ENCODE results near the gene DHRS7.

The DHRS7 gene

DNA sequence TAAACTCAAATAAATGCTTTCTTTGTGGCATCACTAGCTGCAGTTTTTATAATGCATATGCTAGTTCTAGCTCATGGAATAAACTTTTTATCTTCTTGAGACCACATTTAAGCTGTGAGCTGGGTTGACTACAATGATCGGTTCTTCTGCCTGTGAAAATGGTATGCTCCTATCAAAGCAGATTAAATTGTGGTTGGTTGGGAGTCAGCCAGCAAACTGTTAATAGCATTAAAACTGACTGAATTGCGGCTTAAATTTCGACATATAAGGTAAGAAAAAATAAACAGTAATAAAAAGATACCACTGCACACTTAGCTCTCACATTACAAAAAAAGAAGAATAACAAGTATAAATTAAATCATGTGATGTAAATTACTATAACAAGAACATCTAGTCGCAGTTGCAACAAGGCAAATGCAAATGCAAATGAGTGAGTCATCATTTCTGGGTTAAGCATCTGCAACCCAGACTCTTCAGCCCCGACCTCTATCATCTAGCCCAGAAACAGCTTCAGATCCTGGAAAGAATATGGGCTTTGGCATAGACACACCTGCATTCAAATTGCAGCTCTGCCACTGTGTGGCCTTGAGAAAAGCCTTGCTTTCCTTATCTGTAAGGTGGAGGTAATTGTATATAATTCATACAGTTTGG is 19.8 kb upstream of the DHRS7 start:
- DNase-seq, result no peak

GRCh38 chr14:60184146-60184904 is 19.1 kb upstream of the DHRS7 start:
- DNase-seq, result no peak

GRCh38 chr14:60183741-60184140 is 18.5 kb upstream of the DHRS7 start:
- no peak for DNase-seq

DNA sequence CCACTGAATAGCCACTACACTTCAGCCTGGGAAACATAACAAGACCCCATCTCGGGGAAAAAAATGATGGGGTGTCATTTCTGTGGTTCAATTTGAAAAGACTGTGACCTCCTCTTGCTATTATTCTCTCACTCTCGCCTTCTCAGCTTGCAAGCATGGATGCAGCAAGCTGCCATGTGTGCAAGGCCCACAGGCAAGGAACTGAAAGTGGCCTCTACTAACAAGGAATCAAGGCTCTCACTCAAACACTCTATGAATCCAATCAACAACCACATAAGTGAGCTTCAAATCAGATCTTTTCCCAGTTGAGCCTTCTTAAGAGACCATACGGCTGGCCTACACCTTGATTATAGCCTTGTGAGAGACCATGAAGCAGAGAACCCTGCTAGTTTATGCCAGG is 17.9 kb upstream of the DHRS7 start:
- DNase-seq, result no peak

- DNase-seq, result no peak
These were observed 14.3 kb upstream of the DHRS7 start for GRCh38 chr14:60179431-60179869.

DNA sequence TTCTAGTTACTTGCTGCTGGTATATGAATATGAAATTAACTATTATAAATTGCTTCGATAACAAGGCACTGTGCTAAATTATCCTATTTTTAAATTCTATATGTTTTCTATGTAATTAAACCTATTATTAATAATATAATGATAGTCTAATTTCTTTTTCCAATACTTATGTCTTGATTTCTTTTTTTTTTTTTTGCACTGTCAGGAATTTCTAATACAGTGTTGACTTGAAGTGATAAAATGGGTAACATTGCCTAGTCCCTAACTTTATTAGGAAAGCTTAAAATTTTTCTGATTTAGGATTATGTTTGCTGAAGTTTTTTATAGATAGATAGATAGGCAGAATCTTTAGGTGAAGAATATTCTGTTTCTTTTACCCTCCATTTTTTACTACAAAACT is 13.6 kb upstream of the DHRS7 start:
- DNase-seq, result no peak

DNA sequence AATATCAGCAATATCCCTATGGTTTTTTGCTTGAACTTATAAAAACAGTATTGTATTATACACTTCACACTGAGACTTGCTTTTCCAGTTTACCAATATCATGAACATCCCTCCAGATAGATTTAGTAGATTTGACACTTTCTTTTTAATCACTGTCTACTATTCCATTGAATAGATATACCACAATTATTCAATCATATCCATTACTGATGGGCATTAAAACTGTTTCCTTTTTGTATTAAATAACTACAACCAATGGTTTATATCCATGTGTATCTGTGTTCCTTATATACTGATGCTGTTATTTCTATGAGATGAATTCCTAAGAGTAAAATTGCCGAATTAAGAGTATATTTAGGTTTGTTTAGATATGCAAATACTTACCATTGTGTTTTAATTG is 13.0 kb upstream of the DHRS7 start:
- no peak for DNase-seq

GRCh38 chr14:60175255-60175902 is 10.2 kb upstream of the DHRS7 start:
- DNase-seq, result no peak

GRCh38 chr14:60174352-60175254 is 9.4 kb upstream of the DHRS7 start:
- DNase-seq, result no peak

- DNase-seq, result no peak
These were observed 6.5 kb upstream of the DHRS7 start for GRCh38 chr14:60171690-60172089.

- DNase-seq, result no peak
These were observed 5.8 kb upstream of the DHRS7 start for GRCh38 chr14:60170948-60171347.

DNA sequence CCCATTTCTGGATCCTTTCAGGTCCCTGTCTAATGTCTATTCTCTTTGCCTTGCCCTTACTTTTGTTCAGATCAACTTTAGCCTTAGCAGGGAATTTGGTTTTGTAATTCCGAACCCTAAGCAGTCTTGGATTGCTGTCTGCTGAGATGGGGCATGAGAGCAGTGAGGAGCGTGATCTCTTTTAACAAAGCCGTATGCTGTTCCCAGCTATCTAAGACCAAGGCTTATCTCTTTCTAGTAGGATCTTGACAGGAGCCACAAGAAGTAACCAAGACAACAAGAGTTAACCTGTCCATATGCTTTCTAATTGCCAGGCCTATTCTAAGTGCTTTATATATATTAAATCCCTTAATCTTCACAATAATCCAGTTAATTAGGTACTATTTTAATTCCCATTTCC is 4.5 kb upstream of the DHRS7 start:
- DNase-seq, result no peak

DNA sequence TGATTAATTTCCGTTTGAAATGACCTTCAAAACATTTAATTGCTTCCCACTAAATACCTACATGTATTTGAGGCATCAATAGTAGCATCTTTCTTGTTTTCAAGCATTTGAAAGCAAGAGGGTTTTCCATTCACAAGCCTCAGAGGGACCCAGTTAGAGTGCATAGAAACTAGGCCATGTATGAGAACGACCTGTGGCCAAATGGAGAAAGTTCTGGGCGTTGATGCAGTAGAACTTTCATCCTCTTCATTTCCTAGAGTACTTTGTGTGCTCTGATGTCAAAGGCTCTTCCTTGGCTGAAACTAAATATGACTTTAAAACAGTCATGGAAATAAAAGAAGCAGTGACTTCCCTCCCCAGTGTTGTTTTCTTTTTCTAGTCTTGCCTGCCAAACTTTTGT is 944 bp upstream of the DHRS7 start:
- no peak for DNase-seq

DNA sequence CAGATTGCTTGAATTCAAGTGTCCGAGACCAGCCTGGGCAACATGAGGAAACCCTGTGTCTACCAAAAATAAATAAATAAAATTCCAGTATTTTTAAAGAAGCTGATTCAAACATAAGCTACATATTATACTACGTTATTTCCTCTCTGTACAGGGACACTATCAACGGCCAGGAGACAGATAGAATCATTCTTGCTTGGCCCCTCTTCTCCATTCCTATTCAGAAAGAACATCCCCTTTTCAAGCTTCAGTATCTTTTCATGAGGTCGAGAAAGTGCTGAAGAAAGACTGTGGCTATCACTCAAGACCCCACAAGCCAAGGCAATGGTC is 314 bp upstream of the DHRS7 start:
- no peak for DNase-seq

GRCh38 chr14:60164404-60164711 is 840 bp downstream of the DHRS7 start:
- DNase-seq, result no peak

DNA sequence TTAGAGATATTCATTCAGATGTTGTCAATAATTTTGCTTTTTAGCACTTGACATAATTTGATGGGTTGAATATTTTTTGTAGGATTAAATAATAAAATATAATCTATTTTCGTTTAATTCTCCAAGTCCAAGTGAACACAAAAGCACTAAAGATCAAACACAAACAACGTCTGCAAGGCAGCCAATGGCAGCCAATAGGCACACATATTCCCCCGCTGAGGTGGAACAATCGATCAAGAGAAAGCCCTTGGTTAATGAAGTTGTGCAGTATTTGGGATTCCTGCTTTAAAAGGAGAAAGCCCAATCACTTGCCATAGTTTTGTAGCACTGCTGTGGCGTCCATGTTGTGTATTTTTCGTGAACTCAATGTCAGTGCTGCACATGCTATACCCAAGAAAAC is 1.5 kb downstream of the DHRS7 start:
- no peak for DNase-seq

DNA sequence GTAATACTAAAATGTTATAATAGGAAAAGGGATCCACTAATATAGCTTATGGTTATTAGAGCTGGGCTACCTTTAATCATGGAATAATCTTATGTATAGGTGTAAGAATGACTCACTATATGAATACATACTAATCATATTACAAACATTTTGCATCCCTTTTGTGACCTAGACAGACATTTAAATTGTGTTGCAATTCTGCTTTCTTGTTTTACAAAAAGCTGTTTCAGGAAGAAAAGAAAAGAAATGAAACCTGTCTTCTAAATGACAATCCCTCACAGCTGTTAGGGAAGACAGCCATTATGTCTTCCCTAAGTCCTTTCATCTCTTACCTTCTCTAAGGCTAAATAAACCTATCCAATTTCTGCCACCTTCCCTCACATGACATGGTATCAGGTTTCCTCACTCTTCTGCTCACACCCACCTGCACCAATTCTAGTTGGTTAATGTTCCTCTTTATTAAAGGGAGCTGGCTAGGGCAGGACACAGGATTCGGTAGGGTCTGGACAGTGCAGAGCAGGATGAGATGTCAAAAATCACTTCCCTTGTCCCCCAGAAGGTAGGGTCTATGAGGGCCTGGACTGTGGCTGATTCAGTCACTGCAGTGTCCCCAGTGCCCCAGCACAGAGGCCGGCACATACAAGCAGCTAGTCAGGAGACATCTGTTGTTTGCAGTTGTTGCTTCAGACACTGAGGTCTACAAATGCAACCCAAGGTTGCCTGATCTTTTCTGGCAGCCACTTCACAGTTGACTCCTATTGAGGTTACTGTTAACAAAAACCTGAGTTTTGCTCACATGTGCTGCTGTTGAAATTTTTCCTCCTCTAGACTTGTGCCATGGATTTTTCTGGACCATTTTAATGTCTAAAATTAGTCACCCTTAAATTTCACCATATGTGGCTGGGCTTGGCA is 3.7 kb downstream of the DHRS7 start:
- DNase-seq, result no peak

DNA sequence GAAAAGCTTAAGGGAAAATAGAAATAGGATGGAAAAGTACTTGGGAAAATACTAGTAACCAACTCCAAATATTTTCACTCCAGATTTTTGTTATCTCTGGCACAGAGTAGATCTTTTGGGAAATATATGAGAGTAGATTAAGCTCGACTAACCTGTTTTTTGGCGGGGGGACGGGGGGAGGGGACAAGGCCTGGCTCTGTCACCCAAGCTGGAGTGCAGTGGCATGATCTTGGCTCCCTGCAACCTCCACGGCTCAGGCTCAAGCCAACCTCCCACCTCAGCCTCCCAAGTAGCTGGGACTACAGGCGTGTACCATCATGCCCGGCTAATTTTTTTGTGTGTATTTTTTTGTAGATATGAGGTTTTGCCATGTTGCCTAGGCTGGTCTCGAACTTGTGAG is 4.8 kb downstream of the DHRS7 start:
- no peak for DNase-seq

DNA sequence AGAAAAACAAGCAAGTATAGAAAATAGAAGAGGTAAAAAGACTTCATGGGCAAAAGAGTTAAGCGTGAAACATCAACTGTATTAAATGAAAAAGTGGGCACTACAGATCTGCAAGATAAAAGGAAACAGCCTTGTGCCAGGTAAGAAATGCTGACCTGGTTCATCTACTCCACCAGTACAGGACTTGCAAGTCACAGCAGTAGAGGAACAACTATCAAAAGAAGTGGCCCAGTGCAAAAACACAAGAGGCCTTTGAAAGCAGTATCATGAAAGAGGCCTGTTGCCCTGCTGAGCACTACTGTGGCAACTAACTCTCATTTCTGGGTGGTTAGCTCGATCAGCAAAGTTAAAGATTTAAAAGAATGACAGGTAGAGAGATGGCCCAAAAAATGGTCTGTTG is 10.5 kb downstream of the DHRS7 start:
- DNase-seq, result no peak

- DNase-seq, result no peak
These were observed 11.2 kb downstream of the DHRS7 start for GRCh38 chr14:60153991-60154390.

DNA sequence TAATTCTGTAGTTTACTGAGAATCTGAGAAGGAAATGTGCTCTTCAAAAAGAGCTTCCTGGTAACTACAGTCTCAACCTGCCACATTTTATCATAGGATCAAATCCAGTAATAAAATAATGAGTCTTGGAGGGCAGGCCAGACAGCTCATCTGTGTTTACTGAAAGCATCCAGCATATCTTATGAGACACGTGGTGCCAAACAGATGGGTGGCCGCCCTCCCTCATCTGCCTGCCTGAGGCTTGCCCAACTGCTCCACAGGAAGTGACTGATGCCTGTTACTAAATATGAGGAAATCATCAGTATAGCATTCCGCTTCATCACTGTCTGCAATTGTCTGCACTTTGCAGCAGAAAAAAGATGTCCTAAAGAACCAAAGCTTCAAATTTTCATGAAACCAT is 13.5 kb downstream of the DHRS7 start:
- DNase-seq, result peak; percentile 49

DNA sequence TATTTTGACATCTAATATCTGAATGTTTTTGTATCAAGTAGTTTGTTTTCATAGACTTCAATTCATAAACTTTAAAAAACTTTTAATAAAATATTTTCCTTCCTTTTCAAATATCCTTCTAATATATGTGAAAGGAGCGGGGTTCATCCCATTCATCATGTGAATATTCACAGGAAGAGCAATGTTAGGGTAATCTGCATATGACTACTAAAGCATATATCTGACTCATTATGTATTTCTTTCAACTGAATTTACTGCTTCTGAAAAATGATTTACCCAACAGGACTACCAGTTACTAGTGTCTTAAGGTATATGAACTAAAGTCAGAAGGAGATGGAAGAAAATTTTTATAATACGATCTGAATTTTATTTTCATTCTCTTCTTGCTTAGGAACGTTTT is 30.5 kb downstream of the DHRS7 start:
- DNase-seq, result no peak
